ENCODE measurements around the gene ENPP7.

Gene ENPP7

DNA sequence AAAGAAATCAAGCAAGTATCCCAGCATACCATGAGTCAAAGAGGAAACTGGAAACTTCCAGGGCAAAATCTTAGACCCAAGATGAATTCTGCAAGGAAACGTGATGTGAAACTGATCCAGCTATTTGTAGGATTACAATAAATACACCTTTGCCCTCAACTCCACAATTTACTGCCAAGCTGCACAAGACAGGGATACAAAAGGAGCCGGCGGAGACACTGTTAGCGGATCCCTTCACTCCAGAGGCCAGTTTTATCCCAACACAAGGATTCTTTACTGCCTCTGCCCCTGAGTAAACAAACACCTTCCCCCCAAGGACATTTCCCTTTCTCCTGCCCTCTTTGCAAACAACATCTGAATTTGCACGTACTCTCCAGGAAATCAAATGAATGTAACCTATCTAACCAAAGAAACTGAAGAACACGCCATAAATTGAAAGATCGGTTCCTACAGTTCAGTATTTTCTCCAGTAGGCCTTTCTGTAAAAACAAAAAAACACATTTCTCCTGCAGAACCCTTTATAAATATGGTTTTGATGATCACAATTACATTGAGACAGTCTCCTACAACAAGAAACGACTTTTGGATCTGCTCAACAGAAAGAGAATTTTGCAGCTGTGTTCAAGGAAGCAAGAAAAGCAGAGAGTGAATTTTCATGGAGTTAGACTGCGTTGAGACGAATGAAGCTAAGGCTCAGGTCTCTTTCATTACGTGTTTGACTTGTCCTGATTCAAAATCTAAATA is 45.8 kb downstream of the ENPP7 start:
- peaks cover 35% of the 10 kb centered on the region for H3K4me1 ChIP-seq (ENCODE audit: insufficient read depth, low read length)
- peak overlapping the region; percentile 54 for H3K4me3 ChIP-seq (ENCODE audit: low read length)
- peak overlapping the region; percentile 59 for H2AFZ ChIP-seq (ENCODE audit: low read depth, low read length)
- no peaks in the 10 kb centered on the region for H3K9me3 ChIP-seq (ENCODE audit: low read length)
- peaks cover 22% of the 10 kb centered on the region for H3K36me3 ChIP-seq (ENCODE audit: insufficient read depth, low read length)
- H3K27me3 ChIP-seq (ENCODE audit: insufficient read depth, low read length) = no peaks in the 10 kb centered on the region

GRCh38 chr17:79777120-79777893 is 46.6 kb downstream of the ENPP7 start:
- H3K4me1 ChIP-seq (ENCODE audit: insufficient read depth, low read length) = peaks cover 35% of the 10 kb centered on the region
- H3K27me3 ChIP-seq (ENCODE audit: insufficient read depth, low read length) = no peaks in the 10 kb centered on the region
- H2AFZ ChIP-seq (ENCODE audit: low read depth, low read length) = peak overlapping the region; percentile 59
- no peaks in the 10 kb centered on the region for H3K9me3 ChIP-seq (ENCODE audit: low read length)
- H3K4me3 ChIP-seq (ENCODE audit: low read length) = peak overlapping the region; percentile 54
- peaks cover 29% of the 10 kb centered on the region for H3K36me3 ChIP-seq (ENCODE audit: insufficient read depth, low read length)

DNA sequence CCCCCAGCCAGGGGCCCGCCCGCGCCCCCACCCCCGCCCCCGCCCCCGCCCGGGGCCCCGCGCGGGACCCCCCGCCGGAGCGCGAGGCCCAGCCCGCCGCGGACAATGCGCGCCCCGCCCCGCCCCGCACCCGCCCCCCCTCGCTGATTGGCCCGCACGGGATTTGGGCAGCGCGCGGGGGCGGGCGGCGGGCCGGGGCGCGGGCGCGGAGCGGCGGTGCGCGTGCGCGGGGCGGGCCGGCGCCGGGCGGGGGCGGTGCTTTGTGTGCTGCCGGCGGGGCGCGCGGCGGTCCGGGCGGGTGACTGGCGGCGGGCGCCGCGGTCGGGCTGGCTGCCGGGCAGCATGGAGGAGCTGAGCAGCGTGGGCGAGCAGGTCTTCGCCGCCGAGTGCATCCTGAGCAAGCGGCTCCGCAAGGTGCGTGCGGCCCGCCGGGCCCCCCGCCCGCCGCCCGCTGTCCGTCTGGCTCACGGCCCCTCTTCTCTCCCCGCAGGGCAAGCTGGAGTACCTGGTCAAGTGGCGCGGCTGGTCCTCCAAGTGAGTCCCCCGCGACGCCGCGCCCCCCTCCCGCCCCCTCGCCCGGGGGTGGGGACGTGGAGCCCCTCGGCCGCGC is 47.3 kb downstream of the ENPP7 start, which contains the start of gene CBX2:
Gene CBX2 (plus strand): TSS at position 255 of the 610 bp plus-strand sequence. CDS start 88 bp downstream, at position 343.
- H3K27me3 ChIP-seq (ENCODE audit: insufficient read depth, low read length) = no peaks in the 10 kb centered on the region
- peak within 1 kb of the TSS; percentile 78 for H2AFZ ChIP-seq (ENCODE audit: low read depth, low read length)
- H3K4me1 ChIP-seq (ENCODE audit: insufficient read depth, low read length) = peaks cover 35% of the 10 kb centered on the region
- peak within 1 kb of the TSS; percentile 59 for H3K4me3 ChIP-seq (ENCODE audit: low read length)
- peaks cover 36% of the 10 kb centered on the region for H3K36me3 ChIP-seq (ENCODE audit: insufficient read depth, low read length)
- no peaks in the 10 kb centered on the region for H3K9me3 ChIP-seq (ENCODE audit: low read length)

DNA sequence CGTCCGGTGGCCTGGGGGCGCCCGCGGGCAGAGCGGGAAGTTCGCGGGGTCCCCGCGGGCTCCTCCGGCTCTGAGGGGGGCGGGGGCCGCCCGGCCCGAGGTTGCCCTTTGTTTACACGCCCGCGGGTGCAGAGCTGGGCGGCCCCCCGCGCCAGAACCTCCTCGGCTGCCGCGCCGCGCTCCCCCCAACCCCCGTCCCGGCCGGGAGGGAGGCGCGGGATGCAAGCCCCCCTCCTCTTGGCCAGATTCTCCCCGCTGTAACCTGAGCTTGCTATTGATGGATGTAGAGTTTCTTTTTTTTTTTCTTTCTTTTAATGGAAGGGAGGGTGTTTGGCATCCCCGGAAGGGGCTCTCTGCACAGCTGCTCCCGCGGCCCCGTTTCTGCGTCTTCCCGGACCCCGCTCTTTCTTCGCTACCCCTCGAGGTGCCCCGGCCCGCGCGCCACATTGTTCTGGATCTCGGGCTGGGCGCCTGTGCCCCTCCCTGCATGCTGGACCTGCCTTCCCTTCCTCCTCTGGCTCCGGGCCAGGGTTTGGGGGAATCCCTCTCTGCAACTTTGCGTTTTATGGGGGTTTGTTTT is 47.9 kb downstream of the ENPP7 start:
- H3K36me3 ChIP-seq (ENCODE audit: insufficient read depth, low read length) = peaks cover 39% of the 10 kb centered on the region
- peak overlapping the region; percentile 78 for H2AFZ ChIP-seq (ENCODE audit: low read depth, low read length)
- H3K27me3 ChIP-seq (ENCODE audit: insufficient read depth, low read length) = no peaks in the 10 kb centered on the region
- peak overlapping the region; percentile 59 for H3K4me3 ChIP-seq (ENCODE audit: low read length)
- H3K9me3 ChIP-seq (ENCODE audit: low read length) = no peaks in the 10 kb centered on the region
- peaks cover 35% of the 10 kb centered on the region for H3K4me1 ChIP-seq (ENCODE audit: insufficient read depth, low read length)

- H3K36me3 ChIP-seq (ENCODE audit: insufficient read depth, low read length) = peaks cover 44% of the 10 kb centered on the region
- H3K4me1 ChIP-seq (ENCODE audit: insufficient read depth, low read length) = peaks cover 35% of the 10 kb centered on the region
- peak overlapping the region; percentile 78 for H2AFZ ChIP-seq (ENCODE audit: low read depth, low read length)
- peak overlapping the region; percentile 59 for H3K4me3 ChIP-seq (ENCODE audit: low read length)
- H3K27me3 ChIP-seq (ENCODE audit: insufficient read depth, low read length) = no peaks in the 10 kb centered on the region
- no peaks in the 10 kb centered on the region for H3K9me3 ChIP-seq (ENCODE audit: low read length)
These were observed 48.4 kb downstream of the ENPP7 start for GRCh38 chr17:79779084-79779529.

DNA sequence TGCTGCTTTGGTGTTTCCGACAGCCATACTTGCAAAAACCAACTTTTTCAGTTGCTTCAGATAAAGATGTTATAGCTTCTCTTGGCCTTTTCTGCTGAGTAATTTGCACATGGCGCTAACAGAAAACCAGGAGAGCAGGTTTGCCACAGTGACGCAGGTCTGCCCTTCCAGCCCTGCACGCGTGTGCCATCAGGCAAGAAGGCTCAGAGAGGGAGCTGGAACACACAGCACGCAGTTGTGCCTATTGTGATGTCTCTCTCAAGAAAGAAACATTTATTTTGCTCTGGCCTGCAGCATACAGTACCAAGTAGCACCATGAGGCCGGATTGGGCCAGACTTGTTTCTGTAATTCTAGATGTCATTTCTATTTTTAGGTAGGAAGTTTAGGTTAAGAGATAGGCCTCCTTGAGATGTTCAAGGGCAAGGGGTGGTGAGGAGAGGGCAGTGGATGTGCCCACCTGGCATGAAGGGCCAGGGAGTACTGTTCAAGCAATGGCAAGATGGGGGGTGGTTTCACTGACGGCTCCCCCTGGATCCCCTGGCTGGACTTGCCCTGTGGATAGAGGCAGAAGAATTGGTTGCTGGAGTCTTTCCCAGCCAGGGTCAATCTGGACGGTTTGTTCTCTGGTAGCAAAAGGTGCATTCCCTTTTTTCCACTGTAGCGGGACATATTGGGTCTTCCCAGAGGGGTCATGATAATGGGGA is 49.1 kb downstream of the ENPP7 start:
- Histone ChIP-seq H3K27me3 (ENCODE audit: insufficient read depth, low read length) (no peaks in the 10 kb centered on the region), H3K4me3 (ENCODE audit: low read length) (peak overlapping the region; percentile 59), H3K36me3 (ENCODE audit: insufficient read depth, low read length) (peaks cover 51% of the 10 kb centered on the region), H2AFZ (ENCODE audit: low read depth, low read length) (no peak overlapping the region), H3K9me3 (ENCODE audit: low read length) (no peaks in the 10 kb centered on the region), H3K4me1 (ENCODE audit: insufficient read depth, low read length) (peaks cover 35% of the 10 kb centered on the region)

GRCh38 chr17:79781012-79781650 is 50.4 kb downstream of the ENPP7 start:
- Histone ChIP-seq H3K36me3 (ENCODE audit: insufficient read depth, low read length) (peaks cover 57% of the 10 kb centered on the region), H2AFZ (ENCODE audit: low read depth, low read length) (no peak overlapping the region), H3K4me3 (ENCODE audit: low read length) (no peak overlapping the region), H3K27me3 (ENCODE audit: insufficient read depth, low read length) (no peaks in the 10 kb centered on the region), H3K9me3 (ENCODE audit: low read length) (no peaks in the 10 kb centered on the region), H3K4me1 (ENCODE audit: insufficient read depth, low read length) (peaks cover 26% of the 10 kb centered on the region)

- H3K36me3 ChIP-seq (ENCODE audit: insufficient read depth, low read length) = peaks cover 57% of the 10 kb centered on the region
- peaks cover 20% of the 10 kb centered on the region for H3K4me1 ChIP-seq (ENCODE audit: insufficient read depth, low read length)
- H3K27me3 ChIP-seq (ENCODE audit: insufficient read depth, low read length) = no peaks in the 10 kb centered on the region
- H3K4me3 ChIP-seq (ENCODE audit: low read length) = no peak overlapping the region
- no peaks in the 10 kb centered on the region for H3K9me3 ChIP-seq (ENCODE audit: low read length)
- no peak overlapping the region for H2AFZ ChIP-seq (ENCODE audit: low read depth, low read length)
These were observed 51.2 kb downstream of the ENPP7 start for GRCh38 chr17:79781736-79782575.

DNA sequence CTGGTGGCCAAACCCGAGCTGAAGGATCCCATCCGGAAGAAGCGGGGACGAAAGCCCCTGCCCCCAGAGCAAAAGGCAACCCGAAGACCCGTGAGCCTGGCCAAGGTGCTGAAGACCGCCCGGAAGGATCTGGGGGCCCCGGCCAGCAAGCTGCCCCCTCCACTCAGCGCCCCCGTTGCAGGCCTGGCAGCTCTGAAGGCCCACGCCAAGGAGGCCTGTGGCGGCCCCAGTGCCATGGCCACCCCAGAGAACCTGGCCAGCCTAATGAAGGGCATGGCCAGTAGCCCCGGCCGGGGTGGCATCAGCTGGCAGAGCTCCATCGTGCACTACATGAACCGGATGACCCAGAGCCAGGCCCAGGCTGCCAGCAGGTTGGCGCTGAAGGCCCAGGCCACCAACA is 53.1 kb downstream of the ENPP7 start:
- no peak overlapping the region for H2AFZ ChIP-seq (ENCODE audit: low read depth, low read length)
- H3K36me3 ChIP-seq (ENCODE audit: insufficient read depth, low read length) = peaks cover 57% of the 10 kb centered on the region
- no peak overlapping the region for H3K4me3 ChIP-seq (ENCODE audit: low read length)
- peaks cover 30% of the 10 kb centered on the region for H3K4me1 ChIP-seq (ENCODE audit: insufficient read depth, low read length)
- no peaks in the 10 kb centered on the region for H3K9me3 ChIP-seq (ENCODE audit: low read length)
- H3K27me3 ChIP-seq (ENCODE audit: insufficient read depth, low read length) = no peaks in the 10 kb centered on the region

- Histone ChIP-seq H3K4me1 (ENCODE audit: insufficient read depth, low read length) (peaks cover 32% of the 10 kb centered on the region), H3K36me3 (ENCODE audit: insufficient read depth, low read length) (peaks cover 56% of the 10 kb centered on the region), H2AFZ (ENCODE audit: low read depth, low read length) (no peak overlapping the region), H3K9me3 (ENCODE audit: low read length) (no peaks in the 10 kb centered on the region), H3K27me3 (ENCODE audit: insufficient read depth, low read length) (no peaks in the 10 kb centered on the region), H3K4me3 (ENCODE audit: low read length) (no peak overlapping the region)
These were observed 53.7 kb downstream of the ENPP7 start for GRCh38 chr17:79784353-79785016.
